Measurements from ENCODE around the gene SLC16A13.
"Not testable (repeated sequence)": the region's sequence is repeated elsewhere in the genome, so short reads cannot be mapped to it uniquely, and the experiment has no call there.

Gene SLC16A13

DNA sequence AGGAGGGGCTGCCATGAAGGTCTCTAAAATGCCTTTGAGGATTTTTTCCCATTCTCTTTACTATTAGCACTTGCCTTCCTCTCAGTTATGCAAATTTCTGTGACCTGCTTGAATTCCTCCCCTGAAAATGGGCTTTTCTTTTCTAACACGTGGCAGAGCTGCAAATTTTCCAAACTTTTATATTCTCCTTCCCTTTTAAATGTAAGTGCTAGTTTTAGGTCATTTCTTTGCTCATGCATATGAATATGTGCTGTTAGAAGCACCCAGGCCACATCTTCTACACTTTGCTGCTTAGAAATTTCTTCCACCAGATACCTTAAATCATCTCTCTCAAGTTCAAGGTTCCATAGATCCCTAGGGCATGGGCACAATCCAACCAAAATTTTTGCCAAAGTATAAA lies 32.5 kb downstream of the SLC16A13 start:
- no peak for DNase-seq

DNA sequence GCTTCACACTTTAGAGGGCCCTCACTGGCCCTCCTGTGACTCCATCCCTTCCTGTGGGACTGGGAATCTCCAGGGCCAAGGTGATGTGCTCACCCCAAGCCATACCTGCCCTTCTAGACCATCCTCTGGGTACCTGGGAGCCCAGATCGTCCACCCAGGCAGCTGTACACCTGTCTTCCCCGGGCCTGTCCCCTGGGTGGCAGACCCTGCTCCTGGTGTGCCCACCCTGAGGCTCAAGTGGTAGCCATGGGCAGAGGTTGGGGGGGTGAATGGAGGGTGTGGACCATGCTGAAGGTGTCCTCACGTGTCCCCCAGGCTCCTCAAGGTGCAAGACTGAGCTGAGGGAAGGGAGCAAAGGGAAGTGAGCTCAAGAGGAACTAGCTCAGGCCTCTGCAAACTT lies 34.9 kb downstream of the SLC16A13 start:
- DNase-seq, result no peak

DNA sequence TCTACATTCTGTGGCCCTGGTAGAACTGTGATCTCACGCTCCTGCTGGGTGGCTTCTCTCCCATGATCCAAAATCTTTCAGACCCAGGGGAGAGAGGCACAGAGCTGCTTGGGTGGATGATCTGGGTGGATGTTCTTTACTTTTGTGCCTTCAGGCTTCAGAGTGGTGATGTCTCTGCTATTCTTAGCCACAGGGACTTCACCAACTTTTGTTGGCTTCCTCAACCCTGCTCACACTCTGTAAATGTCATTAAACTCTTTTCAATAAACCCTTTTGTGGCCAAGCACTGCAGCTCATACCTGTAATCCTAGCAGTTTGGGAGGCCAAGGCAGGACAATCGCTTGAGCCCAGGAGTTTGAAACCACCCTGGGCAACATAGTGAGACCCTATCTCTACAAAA lies 36.6 kb downstream of the SLC16A13 start:
- DNase-seq, result no peak

DNA sequence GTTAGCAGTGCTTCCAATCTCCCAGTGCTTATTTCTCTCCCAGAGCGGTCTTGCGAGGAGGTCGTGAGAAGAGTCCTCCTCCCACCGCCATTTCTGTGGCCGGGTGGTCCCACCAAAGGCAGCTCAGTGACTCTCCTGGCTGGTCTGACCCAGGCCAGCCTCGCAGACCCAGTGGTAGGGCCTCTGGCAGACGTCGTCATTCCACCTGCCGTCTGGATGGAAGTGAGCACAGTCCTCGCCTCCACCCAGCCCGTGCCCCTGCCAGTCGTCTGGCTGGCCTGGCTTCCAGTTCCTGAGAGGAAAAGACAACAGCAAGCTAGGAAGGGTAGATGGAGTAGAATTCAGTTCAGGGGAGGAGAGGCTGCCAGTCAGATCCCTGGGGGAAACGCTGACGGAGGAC lies 39.1 kb downstream of the SLC16A13 start:
- DNase-seq, result no peak

DNA sequence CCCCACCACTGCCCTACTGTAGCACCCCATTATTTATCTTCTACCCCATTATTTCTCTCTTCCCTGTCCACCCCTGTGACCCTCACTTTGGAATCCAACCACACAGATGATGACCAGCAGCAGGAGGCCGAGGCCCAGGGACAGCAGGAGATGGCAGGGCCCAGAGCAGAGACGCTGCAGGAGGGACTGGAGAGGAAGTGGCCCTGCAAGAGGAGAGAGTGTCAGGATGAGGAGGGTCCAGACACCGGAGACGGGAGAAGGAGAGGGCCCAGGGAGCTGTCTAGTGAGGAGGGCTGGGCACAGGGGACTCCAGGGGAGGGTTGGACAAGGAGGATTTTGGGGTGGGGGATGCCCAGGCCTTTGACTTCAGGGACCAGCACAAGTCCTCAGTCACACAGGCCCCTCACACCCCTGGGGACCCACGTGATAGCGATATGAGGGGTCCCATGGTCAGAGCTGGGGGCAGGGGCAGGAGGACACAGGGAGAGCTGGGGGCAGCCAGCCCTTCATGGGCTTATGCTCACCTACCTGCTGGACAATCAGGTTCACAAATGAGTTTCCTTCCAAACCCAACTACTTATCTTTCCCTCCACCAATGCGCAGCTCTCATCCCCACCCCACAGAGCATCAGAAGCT lies 42.2 kb downstream of the SLC16A13 start:
- DNase-seq, result no peak

DNA sequence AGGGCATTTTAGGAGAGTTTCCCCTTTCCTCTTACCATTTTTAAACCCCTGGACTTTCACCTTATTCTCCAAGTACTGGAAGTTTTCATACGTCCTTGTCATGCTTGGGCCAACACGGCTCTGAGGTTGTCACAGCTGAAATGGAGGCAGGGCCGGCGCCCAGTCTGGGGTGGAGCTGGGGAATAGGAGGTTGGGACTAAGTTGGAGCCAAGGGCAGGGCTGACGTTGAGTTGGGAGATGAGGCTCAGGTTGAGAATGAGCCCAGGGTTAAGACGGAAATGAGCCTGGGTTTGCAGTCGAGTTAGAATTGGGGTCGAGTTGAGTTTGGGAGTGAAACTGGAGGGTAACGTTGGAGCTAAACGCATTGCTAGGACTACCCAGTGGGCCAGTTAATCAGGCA lies 42.9 kb downstream of the SLC16A13 start:
- no peak for DNase-seq

DNA sequence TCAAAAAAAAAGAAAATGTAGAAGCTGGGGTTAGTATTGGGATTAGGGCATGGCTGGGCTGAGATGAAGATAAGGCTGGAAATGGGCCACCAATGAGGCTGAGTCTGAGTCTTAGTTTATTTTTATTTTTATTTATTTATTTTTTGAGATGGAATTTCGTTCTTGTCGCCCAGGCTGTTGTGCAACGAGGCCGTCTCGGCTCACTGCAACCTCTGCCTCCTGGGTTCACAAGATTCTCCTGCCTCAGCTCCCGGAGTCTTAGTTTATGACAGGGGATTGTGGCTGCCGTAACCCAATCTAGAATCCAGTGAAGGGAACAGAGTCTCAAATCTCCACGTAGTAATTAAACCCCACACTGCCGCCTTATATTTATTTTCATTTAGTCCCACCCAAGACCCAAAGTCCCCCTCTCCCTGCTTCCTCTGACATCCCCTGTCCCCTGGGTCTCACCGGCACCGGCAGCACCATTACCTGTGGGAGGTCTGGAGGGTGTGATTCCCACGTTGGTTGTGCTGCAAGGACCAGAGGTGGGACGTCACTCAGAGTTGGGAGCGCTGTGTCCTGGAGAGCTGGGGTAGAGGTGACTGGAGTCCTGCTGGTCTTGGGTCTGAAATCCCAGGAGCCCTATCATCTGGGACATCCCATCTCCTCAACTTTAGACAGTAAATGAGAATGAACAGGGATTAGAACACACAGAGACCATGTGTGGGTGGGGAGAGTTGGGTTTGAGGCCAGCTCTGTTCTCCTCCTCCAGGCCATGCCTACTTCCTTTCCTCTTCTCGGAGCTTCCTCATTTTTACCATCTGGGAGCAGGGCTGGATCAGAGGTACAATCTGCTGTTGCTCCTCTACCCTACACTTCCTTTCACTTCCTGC lies 44.0 kb downstream of the SLC16A13 start, which contains the start of gene CLEC10A:
Gene CLEC10A (minus strand): TSS at position 671 of the 875 bp plus-strand sequence. CDS start 1,439 bp downstream, outside the sequence.
- no peak for DNase-seq

DNA sequence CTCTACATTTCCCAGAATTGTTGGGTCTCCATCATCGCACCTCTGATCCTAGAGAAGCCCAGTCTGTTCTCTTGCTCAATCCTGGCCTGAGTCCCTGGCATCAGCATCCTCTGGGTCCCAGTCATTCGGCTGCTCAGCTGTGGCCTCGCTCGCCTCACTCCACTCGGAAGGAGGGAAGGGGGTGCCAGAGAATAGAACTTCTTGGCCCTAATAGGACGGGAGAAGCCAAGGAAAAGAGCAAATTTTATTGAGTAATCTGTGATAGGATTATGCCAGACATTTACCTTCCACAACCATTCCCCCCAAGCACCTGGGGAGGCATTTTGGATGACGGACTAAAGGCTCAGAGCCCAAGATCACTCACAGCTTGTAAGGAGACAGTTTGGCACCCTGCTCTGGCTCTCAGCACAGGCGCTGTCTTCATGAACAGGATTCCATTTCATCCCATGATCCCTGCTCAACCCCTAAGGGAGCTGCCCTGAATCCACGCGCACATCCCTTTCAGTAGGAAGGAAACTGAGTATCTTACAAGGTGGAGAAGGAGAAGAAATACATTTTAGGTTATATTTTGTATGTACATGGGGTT lies 44.7 kb downstream of the SLC16A13 start:
- DNase-seq, result no peak

DNA sequence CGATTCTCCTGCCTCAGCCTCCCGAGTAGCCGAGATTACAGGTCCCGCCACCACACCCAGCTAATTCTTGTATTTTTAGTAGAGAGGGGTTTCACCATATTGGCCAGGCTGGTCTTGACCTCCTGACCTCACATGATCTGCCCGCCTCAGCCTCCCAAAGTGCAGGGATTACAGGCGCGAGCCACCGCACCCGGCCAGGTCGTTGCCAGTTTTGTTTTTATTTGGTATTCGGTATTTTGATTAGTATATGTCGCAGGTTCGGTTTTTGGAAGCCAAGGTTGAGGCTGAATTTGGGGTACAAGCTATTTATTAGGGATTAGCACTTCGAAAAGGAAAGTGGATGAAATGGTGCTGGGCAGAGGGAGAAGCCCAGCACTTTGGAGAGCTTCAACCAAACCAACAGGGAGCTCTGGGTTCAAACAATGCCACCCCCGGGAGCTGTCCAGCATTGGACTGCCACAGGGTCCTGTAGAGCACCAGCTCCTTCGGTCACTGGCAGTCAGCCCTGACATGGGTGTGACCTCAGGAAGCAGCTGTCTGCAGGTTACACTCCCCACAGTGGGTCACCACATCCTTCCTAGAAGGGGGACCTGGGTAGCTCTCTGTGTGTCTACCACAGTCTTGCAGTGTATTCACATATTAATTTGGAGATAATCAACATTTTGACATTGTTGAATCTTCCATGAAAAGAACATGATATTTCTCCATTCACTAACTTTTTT lies 45.7 kb downstream of the SLC16A13 start:
- DNase-seq, result no peak

DNA sequence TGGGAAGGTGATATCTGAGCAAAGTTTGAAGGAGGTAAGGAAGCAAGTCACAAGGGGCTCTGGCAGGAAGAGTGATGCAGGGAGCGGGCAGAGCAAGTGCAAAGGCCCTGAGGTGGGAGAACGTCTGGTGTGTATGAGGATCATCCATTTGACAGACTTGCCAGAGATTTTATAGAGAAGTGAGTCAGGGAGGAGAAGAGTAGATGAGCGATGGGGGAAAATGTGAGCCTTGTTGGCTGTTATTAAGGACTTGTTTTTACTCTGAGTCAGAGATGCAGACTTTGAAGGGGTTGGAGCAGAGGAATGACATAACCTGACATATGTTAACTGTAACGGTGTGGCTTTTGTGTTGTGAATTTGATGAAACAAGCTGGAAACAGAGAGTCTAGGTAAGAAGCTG lies 47.8 kb downstream of the SLC16A13 start:
- no peak for DNase-seq

DNA sequence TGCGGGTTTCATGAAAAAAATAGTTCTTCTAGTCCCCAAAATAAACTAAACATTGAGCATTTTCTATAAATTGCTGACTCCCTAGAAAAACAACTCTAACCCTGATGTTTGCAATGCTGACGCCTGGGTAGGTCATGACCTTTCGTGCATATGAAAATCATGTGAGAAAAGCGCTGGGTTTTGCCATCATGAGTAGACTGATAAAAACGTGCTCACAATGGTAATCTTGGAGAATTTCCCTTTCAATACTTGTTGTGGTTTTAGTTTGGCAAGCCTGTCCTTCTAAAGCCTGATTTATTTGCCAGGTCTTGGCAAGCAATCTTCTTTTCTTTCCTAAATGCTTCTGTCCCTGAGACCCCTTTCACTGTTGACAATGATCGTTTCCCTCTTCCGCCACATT lies 48.3 kb downstream of the SLC16A13 start:
- no peak for DNase-seq

DNA sequence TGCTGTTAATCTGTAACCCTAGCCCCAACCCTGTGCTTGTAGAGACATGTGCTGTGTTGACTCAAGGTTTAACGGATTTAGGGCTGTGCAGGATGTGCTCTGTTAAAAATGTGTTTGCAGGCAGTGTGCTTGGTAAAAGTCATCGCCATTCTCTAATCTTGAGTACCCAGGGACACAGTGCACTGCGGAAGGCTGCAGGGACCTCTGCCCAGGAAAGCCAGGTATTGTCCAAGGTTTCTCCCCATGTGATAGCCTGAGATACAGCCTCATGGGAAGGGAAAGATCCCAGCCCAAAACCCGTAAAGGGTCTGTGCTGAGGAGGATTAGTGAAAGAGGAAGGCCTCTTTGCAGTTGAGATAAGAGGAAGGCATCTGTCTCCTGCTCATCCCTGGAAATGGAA lies 52.6 kb downstream of the SLC16A13 start:
- not testable (repeated sequence) for DNase-seq

DNA sequence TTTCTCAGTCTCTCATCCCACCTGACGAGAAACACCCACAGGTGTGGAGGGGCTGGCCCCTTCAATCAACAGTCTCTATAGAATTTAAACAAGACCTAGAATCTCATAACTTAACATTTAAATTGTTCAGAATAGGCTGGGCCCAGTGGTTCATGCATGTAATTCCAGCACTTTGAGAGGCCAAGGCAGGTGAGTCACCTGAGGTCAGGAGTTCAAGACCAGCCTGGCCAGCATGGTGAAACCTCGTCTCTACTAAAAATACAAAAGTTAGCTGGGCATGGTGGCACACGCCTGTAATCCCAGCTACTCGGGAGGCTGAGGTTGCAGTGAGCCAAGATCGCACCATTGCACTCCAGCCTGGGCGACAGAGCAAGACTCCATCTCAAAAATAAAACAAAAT lies 53.8 kb downstream of the SLC16A13 start:
- not testable (repeated sequence) for DNase-seq
